GM12892 (cell line): ENCODE data around the gene FAM149B1. TPM values are rescaled to one million over a fixed set of nuclear protein-coding genes. Genes with fewer than 3 reads are reported as not detected.
"Not testable (repeated sequence)": the region's sequence is repeated elsewhere in the genome, so short reads cannot be mapped to it uniquely, and the experiment has no call there.

Source experiments
- DNase-seq: peaks from one replicate; pipeline ENCODE4 v3.0.0; 2011; ENCODE audit not compliant: insufficient read length
- FAIRE-seq: peaks from 2 replicates; lab custom pipeline; 2011; peaks lifted over from hg19 to GRCh38; lab: Jason Lieb, UNC
- POLR2A ChIP-seq: IDR thresholded peaks from 2 replicates; pipeline ENCODE4 v1.6.1; 2011; ENCODE audit warnings: low read depth, low read length, control low read depth
- POLR2AphosphoS5 ChIP-seq: IDR thresholded peaks from 2 replicates; pipeline ENCODE4 v1.6.1; 2011; ENCODE audit warnings: low read depth, low read length, control low read depth
- TAF1 ChIP-seq: IDR thresholded peaks from 2 replicates; pipeline ENCODE4 v1.6.1; 2011; ENCODE audit warnings: low read depth, mild to moderate bottlenecking, control low read depth, low read length, borderline replicate concordance
- polyA plus RNA-seq: library from polyadenylated mRNA; unstranded; fragments of >200 nt; gene quantifications from one replicate; pipeline ENCODE4 v1.2.1, GENCODE V29; 2012; ENCODE audit warnings: missing spikeins, inconsistent platforms; ENCODE audit not compliant: missing spikeins

The FAM149B1 gene
- polyA plus RNA-seq, result 14.1 TPM

DNA sequence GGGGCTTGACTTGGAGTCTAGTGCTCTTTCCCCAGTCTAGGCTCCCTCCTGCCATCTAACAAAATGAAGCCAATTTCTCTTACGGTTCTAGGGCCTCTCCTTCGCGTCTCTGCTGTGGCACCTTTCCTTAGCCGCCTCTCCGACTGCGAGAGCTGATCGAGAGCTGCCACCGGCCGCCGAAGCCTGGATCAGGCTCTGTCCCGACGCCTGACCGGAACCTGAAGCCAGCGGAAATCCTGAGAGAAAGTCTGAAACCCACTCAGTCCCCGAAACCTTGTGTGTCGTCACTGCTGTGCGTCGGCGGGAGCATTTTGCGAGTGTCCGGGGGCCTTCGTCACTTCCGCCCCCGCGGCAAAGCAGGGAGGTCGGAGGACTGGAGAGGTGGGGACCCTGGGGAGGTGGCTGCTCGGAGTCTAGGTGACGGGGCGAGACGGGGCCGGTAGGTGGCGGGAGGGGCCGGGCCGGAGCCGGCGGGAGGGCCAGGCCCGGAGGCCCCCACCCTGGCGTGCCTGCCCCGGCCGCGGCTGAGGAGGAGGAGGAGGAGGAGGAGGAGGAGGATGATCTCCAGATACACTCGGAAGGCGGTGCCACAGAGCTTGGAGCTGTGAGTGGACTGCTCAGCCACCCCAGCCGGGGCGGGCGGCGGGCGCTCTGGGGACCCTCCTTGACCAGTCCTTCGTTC lies at the start of gene FAM149B1, which contains the start of gene ECD:
Gene FAM149B1, plus strand, starts transcription at position 337 of the 682 bp plus-strand sequence. Its CDS starts 221 bp downstream, at position 558.
Gene ECD, minus strand, starts transcription at position 226 of the 682 bp plus-strand sequence. CDS start 4,071 bp downstream, outside the sequence.
- TF ChIP-seq POLR2A, result peak; percentile 93
- TF ChIP-seq POLR2AphosphoS5, result peak; percentile 91
- TF ChIP-seq TAF1, result peak; percentile 72; the same call in 1 of the 2 replicates
- FAIRE-seq (peak; percentile 99), DNase-seq (peak; percentile 85)

GRCh38 chr10:73119457-73119856 lies 48.5 kb upstream of the FAM149B1 start:
- TF ChIP-seq POLR2AphosphoS5, result no peak
- TF ChIP-seq POLR2A, result no peak
- no peak for TF ChIP-seq TAF1
- FAIRE-seq (no peak), DNase-seq (no peak)

- DNase-seq (no peak), FAIRE-seq (no peak)
- no peak for TF ChIP-seq POLR2A
- TF ChIP-seq POLR2AphosphoS5, result no peak
- no peak for TF ChIP-seq TAF1
These were observed 48.0 kb upstream of the FAM149B1 start for GRCh38 chr10:73119952-73120351.

DNA sequence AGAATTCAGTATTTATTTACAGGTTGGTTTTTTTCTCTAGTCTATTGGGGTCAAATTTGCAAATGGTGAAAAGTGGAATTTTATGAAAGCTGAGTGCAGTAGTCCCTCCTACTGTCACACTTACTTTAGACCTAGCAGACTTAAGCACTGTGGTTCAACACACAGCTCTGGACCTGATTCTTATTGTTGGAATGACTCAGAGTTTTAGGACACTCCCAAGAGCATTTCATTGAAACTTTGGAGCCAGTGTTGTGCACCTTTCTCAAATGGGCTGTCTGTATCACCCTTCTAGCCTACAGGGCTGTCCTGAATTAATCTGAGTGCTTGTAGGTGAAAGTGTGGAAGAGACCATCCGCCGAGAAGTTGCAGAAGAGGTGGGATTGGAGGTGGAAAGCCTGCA lies 41.6 kb upstream of the FAM149B1 start:
- TF ChIP-seq POLR2AphosphoS5 (no peak), TAF1 (no peak), POLR2A (no peak)
- FAIRE-seq (no peak), DNase-seq (no peak)

DNA sequence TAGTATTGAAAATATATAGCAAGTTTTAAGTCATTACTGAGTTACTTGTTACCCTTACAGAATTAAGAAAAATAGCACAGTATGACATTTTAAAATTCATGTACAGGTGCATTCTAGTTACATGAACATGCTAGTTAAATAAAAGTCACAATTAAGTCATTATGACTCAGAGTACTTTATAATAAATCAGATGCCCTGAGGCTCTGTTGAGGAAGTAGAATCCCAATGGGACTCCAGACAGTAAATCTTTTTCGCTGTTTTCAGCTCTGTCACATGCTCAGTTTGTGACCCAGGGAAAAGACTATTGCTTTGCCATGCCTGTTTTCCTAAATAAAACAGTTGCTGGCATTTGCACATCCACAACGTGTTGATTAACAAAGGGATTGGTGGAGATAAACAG lies 36.6 kb upstream of the FAM149B1 start:
- TF ChIP-seq POLR2AphosphoS5 (no peak), TAF1 (no peak), POLR2A (no peak)
- no peak for FAIRE-seq
- no peak for DNase-seq

DNA sequence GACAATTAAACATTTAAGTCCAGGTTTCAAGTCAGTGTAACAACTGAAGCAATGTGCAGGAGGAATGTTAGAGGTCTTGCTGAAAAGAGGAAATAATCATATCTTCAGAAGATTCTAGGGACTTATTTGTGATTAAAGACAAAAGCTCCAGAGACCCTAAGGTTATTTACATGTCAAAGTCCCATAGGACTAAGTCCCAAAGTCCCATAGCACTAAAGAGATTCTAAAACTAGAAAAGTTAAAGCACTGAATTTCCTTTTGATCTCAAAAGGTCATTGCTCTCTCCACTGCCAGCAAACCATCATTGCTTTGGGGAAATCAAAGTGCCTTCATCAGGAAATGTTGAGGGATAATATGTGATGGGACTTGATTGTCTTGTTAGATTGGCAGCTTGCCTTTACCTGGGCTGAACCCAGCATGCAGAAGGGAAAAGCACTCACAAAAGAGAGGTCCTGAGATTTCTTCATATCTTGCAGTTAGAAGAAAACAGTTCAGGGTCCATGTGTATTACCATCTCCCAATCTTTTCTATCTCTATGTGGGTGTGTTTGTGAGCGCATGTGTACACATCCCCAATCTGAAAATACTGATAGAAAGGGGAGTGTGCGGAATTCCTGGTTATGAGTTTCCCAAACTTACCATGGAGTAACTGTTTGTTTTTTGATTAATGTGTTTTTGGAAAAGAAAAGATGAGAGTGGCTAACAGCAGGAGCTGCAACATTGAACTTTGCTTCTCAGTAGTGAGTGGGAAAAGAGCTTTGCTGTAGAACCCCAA lies 35.8 kb upstream of the FAM149B1 start:
- DNase-seq (no peak), FAIRE-seq (no peak)
- TF ChIP-seq TAF1 (no peak), POLR2A (no peak)

DNA sequence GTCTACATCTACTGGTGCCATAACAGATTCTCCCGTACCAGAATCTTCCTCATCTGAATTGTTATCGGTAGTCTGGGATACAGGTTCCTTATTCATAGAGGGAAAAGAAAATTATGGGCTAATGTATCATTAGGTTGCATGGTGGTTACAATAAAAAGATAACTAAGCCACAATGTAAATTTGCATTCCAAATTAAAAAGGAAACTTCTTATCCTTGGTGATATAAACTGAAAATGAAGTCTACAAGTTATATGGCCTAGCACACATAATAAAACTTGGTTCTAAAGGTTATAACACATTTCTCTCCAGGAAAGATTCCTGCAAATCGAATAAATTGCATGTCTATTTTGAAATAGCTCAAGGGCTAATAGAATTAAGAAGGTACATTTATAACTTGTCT lies 33.2 kb upstream of the FAM149B1 start:
- FAIRE-seq, result no peak
- no peak for DNase-seq
- TF ChIP-seq POLR2A, result no peak
- TF ChIP-seq POLR2AphosphoS5, result no peak
- TF ChIP-seq TAF1, result no peak

- TF ChIP-seq TAF1 (no peak), POLR2AphosphoS5 (no peak), POLR2A (no peak)
- FAIRE-seq (no peak), DNase-seq (no peak)
These were observed 31.3 kb upstream of the FAM149B1 start for GRCh38 chr10:73136627-73137026.

GRCh38 chr10:73139251-73139650 lies 28.7 kb upstream of the FAM149B1 start:
- TF ChIP-seq POLR2A (no peak), POLR2AphosphoS5 (no peak), TAF1 (no peak)
- no peak for DNase-seq
- FAIRE-seq, result no peak

- TF ChIP-seq POLR2A (no peak), TAF1 (no peak), POLR2AphosphoS5 (no peak)
- DNase-seq, result no peak
- FAIRE-seq, result no peak
These were observed 26.3 kb upstream of the FAM149B1 start for GRCh38 chr10:73141603-73142002.

DNA sequence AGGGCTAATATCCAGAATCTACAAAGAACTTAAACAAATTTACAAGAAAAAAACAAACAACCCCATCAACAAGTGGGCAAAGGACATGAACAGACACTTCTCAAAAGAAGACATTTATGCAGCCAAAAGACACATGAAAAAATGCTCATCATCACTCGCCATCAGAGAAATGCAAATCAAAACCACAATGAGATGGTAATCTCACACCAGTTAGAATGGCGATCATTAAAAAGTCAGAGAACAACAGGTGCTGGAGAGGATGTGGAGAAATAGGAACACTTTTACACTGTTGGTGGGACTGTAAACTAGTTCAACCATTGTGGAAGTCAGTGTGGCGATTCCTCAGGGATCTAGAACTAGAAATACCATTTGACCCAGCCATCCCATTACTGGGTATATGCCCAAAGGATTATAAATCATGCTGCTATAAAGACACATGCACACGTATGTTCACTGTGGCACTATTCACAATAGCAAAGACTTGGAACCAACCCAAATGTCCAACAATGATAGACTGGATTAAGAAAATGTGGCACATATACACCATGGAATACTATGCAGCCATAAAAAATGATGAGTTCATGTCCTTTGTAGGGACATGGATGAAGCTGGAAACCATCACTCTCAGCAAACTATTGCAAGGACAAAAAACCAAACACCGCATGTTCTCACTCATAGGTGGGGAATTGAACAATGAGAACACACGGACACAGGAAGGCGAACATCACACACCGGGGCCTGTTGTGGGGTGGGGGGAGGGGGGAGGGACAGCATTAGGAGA lies 17.1 kb upstream of the FAM149B1 start:
- not testable (repeated sequence) for DNase-seq, FAIRE-seq
